DMS 273 (cell line): ENCODE measurements around the gene CFDP1.

Experiments
- DNase-seq: peaks from one replicate; lab custom pipeline; 2025; ENCODE audit not compliant: unreplicated experiment; lab: John Stamatoyannopoulos, UW

CFDP1 gene

GRCh38 chr16:75432828-75433731, at the start of gene CFDP1:
Gene CFDP1 (minus strand): TSS chr16:75433503. CDS start chr16:75433352, 151 bp downstream.
- DNase-seq, result peak; percentile 98

DNA sequence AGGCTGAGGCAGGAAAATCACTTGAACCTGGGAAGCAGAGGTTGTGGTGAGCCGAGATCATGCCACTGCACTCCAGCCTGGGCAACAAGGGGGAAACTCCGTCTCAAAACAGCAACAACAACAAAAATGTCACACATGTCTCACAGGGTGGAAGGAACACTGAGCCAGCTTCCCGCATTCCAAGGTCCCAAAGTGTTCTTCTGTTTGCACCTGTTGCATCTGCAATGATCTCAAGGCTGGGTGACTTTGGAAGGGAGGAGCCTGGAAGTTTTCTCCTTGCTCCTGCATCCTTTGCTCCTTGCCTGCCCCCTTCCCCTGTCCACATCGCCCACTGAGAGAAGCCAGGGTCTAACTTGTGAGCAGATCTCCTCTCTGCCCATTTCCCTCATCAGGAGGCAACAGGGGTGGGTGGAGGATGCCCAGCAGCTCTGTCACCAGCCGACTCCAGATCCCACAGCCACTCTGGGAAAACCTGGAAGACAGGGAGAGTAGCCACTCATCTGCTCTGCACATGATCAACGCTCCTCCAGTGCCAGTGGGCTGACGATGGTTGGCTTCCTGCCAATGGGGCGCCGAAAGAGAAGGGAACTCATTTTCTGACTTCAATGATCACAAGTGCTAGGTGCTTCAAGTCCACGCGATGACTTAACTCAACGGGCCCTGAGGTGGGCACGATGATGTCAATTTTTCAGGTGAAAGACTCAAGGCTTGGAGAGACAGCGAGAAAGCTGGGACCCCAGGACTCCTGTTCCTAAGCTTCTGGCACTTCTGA, 49.3 kb upstream of the CFDP1 start:
- peak; percentile 29 for DNase-seq

DNA sequence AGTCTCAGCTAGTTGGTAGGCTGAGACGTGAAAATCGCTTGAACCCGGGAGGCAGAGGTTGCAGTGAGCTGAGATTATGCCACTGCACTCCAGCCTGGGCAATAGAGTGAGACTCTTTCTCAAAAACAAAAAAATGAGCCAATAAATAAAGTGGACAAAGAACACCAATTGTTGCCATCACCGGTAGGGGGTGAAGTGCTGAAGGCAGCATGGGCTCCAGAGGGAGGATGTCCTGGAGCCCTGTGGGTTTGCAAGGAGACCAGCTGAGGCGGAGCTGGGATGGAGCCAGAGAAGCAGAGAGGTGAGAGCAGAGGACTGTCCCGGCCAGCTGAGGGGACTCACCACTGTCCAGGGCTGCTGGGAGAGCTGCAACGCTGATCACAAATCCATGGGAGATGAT, 48.2 kb upstream of the CFDP1 start:
- DNase-seq, result peak; percentile 46

DNA sequence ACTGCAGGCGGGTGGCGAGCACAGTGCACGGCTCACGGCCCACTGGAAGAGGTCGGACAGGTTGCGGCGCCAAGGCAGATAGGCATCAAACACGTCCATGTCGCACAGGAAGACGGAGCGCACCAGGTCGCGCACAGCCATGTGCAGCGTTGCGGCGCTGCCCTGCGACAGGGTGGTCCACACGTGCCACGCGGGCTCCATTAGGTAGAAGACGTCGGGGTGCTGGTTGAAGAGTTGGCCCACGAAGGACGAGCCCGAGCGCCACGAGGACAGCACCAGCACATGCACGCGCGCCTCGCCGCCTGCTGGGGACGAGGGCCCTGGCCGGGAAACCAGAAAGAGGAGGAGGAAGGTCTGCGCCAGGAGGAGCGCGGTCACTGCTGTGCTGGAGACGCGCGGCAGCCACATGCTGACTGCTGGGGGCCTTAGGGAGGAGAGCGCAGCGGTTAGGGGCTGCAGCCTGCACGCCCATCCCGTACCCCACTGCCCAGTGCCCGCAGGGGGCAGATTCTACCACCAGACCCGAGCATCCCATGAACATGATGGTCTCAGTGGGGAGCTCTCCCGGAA, 46.2 kb upstream of the CFDP1 start:
- no peak for DNase-seq

GRCh38 chr16:75478480-75479345, 45.4 kb upstream of the CFDP1 start:
- DNase-seq, result no peak

GRCh38 chr16:75477680-75478473, 44.6 kb upstream of the CFDP1 start:
- DNase-seq, result peak; percentile 44

GRCh38 chr16:75476817-75477216, 43.5 kb upstream of the CFDP1 start:
- DNase-seq, result no peak

GRCh38 chr16:75475420-75475847, 42.1 kb upstream of the CFDP1 start:
- DNase-seq, result no peak

DNA sequence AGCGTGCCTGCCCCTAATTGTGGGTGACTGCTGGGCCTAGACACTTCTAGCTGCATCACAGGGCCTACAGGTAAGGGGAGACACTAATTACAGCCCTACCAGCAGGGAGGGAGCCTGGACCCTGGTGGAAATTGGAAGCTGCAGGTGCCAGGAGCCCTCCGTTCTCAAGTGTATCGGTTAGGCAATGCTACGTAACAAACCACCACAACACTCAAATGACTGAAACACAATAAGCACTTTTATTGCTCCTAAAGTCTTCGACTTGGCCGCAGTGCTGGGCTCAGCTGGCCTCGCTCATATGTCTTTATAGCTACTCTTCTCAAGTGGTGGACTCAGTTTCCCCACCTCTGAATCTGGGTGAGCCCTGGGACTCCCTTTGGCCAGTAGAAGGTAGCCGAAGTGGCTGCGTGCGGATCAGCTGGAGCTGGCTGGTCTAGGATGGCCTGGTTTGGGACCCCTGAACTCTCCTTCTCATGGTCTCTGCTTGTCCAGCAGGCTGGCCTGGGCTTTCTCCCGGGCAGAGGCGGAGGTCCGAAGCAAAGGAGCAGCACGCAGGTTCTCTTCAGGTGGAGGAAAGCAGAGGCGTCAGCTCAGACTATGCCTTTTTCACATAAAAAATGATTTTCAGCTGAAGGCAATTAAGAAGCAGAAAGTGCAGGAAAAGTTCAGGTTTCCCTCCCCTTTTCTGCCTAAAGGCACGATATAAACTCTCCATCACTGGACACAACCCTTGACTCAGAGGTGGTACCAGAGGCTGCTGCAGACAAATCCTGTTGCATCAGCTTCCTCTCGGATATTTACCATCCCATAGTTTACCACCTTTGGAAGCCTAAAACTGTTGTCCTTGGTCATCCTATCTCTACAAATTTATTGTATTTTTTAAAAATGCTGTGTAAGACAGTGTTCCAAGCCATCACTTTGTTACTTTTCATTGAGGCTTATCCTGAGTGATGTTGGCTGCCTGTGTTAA, 39.9 kb upstream of the CFDP1 start:
- no peak for DNase-seq

DNA sequence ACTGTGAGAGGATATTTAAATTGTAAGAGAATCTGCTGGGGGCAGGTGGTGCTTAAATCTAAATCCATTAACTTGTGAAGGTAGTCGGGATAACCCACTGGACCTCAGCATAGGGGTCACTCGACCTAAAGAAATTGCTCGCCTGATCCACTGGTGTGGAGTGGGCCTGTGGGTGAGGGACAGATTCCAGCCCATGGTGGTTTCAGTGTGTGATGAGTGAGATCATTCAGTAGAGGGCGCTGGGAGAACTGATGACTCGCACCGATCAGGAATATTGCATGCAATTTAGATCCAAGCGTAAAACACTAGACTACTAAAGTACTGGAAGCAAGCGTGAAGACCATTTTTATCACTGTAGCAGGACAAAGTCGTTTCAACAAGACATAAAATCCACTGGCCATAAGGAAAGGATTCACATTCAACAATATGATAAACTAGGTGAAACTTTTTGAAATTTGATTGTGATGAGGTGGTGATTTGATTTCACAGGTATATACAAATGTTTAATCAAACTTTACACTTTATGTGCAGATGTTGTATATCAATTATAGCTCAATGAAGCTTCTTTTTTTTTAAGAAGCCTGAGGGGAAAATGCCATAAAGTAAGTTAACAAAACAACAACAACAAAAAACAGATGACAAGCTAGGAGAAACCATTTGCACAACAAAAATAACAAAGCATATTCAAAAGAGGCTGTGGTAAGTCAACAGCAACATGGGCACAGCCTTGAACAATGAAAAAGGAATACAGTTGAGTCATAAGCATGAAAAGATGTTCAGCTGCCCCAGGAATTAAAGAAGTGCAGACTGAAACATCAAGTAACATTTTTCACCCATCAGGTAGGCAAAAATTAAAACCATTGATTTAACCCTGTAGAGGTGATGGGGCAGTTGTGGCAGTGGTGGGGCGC, 38.7 kb upstream of the CFDP1 start:
- DNase-seq, result peak; percentile 81

GRCh38 chr16:75466760-75467159, 33.5 kb upstream of the CFDP1 start:
- DNase-seq, result no peak

DNA sequence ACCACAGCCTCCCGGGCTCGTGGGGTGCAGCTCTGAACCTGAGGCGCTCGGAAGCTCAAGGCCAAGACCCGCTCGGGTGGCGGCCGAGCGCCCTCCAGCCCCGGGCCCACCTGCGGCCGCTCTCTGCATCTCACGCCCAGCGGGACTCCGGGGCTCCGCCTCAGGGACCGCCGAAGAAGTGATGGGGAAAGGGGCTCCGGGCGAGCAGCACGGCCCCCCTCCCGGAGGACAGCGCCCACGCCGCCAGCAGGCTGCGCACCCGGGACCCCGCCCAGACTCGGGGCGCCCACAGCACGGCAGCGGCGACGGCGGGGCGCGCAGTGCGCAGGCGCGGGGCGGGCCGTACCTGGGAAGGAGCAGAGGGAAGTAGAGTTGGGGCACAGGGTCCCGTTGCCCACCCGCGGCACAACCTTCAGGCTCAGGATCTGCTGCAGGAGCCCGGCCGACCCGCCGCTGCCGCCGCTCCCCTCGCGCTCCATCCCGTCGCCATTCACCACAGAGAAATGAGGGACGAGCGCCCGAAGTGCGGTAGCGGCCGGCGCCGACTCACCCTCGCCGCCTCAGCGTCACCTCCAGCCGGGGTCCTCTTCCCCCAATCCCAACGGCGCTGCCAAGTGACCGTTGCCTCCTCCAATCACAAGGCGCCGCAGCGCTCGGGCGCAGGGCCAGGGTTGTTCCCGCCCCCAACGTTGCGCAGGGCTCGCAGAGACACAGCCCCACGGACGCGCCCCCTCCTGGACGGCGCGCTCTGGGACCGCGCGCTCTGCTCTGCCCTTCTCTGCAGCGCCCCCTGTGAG, 31.0 kb upstream of the CFDP1 start, which contains the start of gene TMEM170A:
Gene TMEM170A (minus strand): TSS at position 568 of the 797 bp plus-strand sequence. CDS start 89 bp downstream, at position 479.
- peak; percentile 100 for DNase-seq

GRCh38 chr16:75463389-75464121, 30.3 kb upstream of the CFDP1 start:
- peak; percentile 89 for DNase-seq

DNA sequence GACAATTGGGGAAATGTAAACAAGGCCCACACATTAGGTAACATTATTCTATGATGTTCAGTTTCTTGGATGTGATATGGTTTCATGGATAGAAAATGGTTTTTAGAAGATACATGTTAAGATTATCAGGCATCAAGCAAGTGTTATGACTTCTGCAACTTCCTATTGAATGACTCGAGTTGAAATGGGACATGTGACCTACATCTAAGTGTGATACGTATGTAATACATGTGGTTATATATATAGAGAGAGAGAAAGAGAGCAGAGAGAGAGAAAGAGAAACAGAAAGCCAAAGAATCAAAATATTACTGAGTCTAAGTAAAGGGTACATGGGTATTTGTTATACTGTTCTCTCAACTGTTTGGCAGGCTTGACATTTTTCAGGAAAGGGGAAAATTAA, 29.5 kb upstream of the CFDP1 start:
- DNase-seq, result no peak

DNA sequence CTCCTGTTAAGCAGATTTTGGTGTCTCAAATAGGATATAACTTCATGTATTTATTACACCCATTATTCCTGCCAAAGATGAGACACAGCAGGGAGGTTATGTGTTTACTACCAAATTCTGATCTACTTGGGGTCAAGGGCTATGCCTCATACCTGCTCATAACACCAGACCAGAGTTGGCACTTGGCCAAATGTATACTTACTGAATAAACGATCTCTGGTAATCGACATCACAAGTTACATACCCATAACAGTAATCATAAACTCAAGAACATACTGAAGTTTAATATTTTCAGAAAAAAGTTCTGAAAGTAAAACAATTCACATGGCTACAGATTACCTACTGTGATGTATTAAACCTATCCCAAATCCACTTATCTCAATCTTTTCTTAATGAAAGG, 28.3 kb upstream of the CFDP1 start:
- peak; percentile 27 for DNase-seq

DNA sequence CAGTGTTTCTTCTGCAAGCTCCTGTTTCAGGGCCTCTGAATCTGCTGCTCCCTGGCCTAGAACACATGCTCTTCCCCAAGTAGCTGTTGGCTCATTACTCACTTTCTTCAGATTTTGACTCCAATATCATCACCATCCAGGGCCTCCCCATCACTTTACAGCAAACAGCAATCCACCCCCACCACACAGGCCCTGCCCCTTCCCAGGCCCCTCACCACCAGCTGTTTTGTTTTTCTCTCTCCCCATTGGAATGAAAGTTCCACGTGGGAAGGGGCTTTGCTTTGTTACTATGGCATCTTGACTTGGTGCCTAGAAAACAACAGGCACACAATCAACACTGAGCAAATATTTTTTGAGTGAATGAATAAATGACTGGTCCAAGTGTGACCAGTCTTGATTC, 27.1 kb upstream of the CFDP1 start:
- DNase-seq, result peak; percentile 27
